Activated T-cell treated with anti-CD3 and anti-CD28 coated beads for 1 hour (primary cell): ENCODE results near the gene LSAMP.
"Not testable (repeated sequence)": the region's sequence is repeated elsewhere in the genome, so short reads cannot be mapped to it uniquely, and the experiment has no call there.

Source experiments
- DNase-seq: peaks from one replicate; pipeline ENCODE4 v3.0.0-alpha.2; 2020; ENCODE audit warnings: low read depth

LSAMP gene

GRCh38 chr3:115792206-115792955 is 652.9 kb downstream of the LSAMP start:
- DNase-seq: no peak

DNA sequence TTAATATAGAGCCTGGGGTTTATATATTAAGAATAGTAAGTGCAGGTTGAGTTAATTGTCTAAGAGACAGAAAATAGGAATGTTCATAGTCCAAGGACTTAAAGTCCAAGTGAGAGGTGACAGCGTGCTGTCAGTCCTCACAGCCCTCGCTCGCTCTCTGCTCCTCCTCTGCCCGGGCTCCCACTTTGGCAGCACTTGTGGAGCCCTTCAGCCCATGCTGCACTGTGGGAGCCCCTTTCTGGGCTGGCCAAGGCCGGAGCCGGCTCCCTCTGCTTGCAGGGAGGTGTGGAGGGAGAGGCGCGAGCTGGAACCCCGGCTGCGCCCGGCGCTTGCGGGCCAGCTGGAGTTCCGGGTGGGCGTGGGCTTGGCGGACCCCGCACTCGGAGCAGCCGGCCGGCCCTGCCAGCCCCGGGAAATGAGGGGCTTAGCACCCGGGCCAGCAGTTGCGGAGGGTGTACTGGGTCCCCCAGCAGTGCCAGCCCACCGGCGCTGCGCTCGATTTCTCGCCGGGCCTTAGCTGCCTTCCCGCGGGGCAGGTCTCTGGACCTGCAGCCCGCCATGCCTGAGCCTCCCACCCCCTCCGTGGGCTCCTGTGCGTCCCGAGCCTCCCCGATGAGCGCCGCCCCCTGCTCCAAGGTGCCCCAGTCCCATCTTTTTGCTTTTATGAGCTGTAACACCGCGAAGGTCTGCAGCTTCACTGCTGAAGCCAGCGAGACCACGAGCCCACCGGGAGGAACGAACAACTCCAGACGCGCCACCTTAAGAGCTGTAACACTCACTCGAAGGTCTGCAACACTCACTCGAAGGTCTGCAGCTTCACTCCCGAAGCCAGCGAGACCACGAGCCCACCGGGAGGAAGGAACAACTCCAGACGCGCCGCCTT is 653.8 kb downstream of the LSAMP start:
- not testable (repeated sequence) for DNase-seq

DNA sequence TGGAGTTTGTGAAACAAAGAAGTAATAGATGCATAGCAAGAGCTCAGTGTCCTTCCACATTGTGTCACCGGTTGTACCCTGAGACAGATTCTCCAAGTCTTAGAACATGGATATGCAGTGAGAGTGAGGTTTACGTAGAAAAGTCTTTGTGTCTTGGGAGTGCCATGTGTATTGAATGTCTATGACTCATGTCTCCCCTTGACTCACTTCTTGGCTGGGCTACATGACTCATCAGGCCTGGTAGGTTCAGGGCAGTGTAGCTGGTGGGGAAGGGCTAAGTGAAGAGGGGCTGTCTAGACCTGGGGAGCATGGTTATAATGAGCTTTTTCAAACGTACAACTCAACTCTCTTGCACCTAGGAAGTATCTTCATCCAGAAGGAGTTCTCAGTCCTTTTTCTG is 654.5 kb downstream of the LSAMP start:
- DNase-seq: peak; percentile 22

DNA sequence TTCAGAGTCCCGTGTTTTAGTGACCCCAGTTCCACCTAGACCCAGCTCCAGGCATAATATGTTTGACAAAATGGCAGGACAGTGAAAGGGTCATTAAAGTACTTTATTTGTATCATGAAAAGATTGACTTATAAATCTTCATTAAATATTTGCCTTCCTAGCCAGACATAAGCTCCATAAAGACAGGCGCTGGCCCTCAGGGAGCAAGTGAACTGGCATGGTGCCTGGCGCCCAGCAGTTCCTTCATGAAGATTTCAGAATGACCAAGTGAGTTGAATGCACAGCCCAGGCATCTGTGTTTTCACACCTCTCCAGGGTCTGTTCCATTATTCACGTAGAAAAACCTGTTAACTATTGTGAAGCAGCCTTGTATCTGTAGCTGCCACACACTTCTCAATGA is 655.8 kb downstream of the LSAMP start:
- no peak for DNase-seq

- DNase-seq: no peak
Observed at GRCh38 chr3:115788921-115789470, 656.3 kb downstream of the LSAMP start.

DNA sequence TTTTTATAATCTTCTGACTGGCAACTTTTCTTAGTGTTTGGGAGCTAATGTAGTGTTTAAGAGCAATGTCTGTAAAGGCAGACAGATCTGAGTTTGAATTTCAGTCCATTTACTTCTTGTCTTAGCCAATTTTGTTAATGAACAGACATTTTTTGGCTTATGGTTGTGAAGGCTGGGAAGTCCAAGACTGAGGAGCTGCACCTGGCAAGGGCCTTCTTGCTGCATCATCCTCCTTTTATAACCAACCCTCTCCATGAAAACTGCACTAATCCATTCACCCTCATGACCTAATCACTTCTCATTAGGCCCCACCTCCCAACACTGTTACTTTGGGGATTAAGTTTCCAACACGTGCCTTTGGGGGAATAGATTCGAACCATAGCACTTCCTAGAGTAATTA is 657.5 kb downstream of the LSAMP start:
- DNase-seq: no peak

DNA sequence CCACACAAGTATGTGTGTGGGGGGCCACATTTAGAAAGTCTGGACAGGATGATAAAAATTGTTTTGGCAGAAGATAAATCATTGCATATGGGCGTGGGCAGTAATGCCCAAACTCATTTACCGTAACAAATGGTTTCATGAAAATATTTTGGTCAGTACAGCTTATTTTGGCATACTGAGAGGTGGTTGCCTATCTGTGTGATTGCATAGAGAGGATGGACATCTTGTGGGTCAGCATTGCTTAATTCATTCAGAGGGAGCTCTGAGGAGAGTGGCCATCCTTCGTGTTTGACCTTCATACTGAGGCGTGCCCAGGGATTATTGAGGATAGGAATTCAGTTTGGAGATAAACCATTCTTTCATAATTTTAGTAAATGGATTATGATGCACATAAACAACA is 659.5 kb downstream of the LSAMP start:
- no peak for DNase-seq

DNA sequence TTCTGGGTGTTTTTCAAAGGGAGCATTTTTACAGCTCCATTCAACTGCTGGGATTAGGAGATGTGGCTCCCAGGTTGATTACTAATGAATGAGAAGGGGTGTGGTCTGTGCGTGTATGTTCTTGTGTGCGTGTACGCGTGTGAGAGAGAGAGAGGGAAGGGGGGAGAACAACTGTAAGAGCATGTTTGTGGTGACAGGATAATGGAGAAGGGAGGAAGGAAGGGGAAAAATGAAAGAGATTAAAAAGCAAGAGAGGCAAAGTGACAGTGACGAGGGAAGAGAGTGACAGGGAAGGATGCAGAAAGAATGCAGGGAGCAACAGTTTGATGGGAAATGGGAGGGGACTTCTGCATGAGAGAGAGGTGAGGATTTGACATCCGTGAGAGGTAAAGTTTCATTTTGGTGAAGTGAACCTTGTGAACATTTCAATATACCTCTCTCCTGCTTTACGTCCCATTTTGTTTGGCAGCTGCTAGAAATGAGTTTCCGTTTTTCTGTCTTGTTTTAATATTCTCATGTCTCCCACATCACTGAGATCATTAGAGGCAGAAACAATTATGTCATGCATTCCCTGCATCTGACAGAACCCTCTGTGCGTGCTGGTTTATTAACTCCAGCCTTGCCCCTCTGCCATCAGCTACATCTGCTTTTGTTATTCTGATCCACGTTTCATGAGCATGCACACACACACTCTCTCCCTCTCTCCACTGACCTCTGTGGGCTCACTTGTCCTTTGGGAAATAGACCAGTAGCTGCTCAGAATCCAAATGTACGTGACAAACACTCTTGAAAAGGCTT is 660.3 kb downstream of the LSAMP start:
- no peak for DNase-seq

DNA sequence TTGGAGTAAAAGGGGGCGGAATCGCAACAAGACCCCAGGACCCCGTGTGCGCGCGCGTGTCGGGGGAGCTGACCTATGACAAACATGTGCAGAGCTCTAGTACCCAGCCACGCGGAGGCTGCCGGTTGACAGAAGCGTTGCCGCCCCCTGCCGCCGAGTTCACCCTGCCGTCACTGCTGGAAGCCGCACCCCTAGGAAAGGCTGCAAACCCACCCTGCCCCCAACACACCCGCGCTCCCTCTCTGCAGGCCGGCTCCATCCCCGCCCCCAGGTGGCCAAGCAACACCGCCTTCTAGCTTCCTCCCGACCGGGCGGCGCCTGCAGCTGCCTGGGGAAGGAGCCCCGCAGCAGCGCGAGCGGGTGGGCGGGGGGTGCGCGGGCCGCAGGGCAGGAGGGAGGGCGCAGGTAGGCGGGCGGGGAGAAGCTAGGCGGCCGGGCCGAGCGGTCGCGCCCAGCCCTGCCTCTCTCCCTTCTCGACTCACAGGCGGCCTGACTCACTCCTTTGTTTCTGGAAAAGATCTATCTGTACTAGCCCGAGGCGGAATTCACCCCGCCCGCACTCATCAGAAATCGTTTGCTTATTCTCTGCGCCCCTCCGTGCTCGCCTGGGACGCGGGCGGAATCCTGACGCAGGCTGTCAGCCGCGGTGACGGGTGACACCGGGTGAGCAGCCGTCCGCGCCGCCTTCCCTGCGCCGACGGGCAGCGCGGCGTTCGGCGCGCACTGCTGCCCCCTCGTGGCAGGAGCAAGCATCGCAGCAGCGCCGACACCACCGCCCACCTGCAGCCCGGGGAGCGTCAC is 661.1 kb downstream of the LSAMP start:
- peak; percentile 84 for DNase-seq

- not testable (repeated sequence) for DNase-seq
Observed at GRCh38 chr3:115783426-115783825, 661.9 kb downstream of the LSAMP start.

DNA sequence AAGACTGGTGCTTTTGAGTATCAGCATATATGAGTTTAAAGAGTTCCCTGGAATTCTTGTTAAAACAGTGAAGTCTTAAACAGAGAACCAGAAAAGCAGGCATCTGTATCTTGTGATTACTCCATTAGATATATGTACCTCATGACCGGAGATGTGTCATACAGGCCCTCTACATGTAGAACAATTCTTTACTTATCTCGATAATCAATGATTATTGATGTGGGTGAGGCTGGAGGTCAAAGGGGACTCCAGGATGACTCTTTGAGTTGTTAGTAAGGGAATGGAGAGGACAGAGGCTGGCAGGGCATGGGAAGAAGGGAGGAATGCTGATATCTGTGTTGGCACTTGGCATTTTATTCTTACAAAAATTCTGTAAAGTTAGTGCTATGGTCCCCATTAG is 666.3 kb downstream of the LSAMP start:
- no peak for DNase-seq

GRCh38 chr3:115772951-115773350 is 672.3 kb downstream of the LSAMP start:
- no peak for DNase-seq

GRCh38 chr3:115768661-115769060 is 676.6 kb downstream of the LSAMP start:
- DNase-seq: no peak

- no peak for DNase-seq
Observed at GRCh38 chr3:115766587-115767482, 678.5 kb downstream of the LSAMP start.

- no peak for DNase-seq
Observed at GRCh38 chr3:115761927-115762305, 683.4 kb downstream of the LSAMP start.

DNA sequence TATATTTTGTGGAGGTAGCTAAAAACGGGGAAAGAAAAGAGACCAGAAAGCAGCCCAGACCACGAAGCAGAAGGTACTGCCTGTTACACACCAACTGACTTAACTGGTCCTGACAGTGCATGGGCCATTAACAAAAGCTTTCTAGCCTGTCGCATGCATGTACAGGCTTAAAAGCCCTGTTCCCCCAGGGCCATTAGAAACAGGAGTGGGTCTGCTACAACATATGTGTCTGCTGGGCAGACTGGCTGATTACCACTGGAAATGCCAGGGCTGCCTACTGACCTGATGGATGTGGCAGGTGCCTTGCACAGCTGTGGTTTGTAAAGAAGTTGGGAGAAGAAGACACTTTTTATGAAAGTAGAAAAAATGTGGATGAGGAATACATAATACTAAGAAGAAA is 684.6 kb downstream of the LSAMP start:
- no peak for DNase-seq

DNA sequence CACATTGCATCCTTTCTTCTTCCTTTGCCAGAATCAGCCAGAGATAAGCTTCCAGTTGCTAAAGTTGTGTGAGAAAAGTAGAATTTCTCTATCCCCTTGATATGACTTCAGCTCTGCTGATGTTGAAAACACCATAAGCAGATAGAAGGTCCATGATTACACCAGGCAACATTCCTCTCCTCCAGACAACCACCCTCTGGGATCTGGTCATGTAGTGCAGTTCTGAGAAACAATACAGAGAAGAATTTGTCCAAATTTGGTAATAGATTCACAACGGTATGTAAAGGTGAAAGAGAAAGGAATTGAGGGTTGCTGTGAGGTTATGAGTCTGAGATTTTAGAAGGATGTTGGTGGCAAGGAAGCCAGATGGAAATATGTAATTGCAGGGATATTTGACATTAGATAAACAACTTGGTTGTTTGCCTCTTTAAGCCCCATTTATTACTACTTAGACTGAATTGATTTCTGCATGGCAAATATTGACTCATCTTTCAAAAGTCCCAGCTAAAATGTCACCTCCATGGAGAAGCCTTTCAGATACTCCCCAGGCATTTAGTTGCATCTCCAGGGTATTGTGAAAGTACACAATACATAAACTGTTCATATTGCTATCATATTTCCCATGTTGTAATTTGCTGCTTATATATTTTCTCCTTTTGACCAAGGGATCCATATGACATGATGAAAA is 687.1 kb downstream of the LSAMP start:
- DNase-seq: no peak

- not testable (repeated sequence) for DNase-seq
Observed at GRCh38 chr3:115752978-115753377, 692.3 kb downstream of the LSAMP start.
